OCI-LY3 (cell line): ENCODE measurements around the gene LZTFL1.

ENCODE experiments used
- EZH2phosphoT487 ChIP-seq: fragments of 200-600 bp; shearing (Covaris generic); IDR thresholded peaks from 2 replicates; pipeline ENCODE4 v1.6.1; 2018; ENCODE audit warnings: antibody characterized with exemption, mixed run types, low read depth
- TF ChIP-seq, protein P1 (sequence below): fragments of 200-600, 300-600 bp; sonication (generic); IDR thresholded peaks from 2 replicates; pipeline ENCODE4 v1.5.1; 2014; ENCODE audit warnings: antibody characterized with exemption, low read length, low read depth

DNA sequence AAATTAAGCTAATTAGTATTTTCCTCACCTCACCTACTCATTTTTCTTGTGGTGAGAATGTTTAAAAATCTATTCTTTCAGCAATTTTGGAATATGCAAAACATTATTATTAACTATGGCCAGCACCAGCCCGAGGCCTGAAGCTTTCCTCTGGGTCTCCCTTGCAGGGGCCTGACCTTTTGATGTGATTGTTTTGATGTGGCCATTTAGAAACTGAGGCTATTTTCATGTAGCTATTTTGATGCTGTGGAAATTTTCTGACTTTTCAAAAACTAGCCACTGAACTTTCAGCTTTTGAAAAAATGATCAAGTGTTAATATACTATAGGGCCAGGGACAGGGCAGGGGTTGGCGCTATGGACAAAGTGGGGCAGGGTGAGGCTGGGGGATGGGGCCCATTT lies 36.2 kb upstream of the LZTFL1 start:
- TF ChIP-seq, protein P1, sequence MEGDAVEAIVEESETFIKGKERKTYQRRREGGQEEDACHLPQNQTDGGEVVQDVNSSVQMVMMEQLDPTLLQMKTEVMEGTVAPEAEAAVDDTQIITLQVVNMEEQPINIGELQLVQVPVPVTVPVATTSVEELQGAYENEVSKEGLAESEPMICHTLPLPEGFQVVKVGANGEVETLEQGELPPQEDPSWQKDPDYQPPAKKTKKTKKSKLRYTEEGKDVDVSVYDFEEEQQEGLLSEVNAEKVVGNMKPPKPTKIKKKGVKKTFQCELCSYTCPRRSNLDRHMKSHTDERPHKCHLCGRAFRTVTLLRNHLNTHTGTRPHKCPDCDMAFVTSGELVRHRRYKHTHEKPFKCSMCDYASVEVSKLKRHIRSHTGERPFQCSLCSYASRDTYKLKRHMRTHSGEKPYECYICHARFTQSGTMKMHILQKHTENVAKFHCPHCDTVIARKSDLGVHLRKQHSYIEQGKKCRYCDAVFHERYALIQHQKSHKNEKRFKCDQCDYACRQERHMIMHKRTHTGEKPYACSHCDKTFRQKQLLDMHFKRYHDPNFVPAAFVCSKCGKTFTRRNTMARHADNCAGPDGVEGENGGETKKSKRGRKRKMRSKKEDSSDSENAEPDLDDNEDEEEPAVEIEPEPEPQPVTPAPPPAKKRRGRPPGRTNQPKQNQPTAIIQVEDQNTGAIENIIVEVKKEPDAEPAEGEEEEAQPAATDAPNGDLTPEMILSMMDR = no peak
- TF ChIP-seq EZH2phosphoT487 = no peak
